ENCODE measurements around the gene MDFI.

GRCh38 chr6:41671376-41671775 lies 33.1 kb downstream of the MDFI start:
- TF ChIP-seq, protein P1, sequence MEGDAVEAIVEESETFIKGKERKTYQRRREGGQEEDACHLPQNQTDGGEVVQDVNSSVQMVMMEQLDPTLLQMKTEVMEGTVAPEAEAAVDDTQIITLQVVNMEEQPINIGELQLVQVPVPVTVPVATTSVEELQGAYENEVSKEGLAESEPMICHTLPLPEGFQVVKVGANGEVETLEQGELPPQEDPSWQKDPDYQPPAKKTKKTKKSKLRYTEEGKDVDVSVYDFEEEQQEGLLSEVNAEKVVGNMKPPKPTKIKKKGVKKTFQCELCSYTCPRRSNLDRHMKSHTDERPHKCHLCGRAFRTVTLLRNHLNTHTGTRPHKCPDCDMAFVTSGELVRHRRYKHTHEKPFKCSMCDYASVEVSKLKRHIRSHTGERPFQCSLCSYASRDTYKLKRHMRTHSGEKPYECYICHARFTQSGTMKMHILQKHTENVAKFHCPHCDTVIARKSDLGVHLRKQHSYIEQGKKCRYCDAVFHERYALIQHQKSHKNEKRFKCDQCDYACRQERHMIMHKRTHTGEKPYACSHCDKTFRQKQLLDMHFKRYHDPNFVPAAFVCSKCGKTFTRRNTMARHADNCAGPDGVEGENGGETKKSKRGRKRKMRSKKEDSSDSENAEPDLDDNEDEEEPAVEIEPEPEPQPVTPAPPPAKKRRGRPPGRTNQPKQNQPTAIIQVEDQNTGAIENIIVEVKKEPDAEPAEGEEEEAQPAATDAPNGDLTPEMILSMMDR (IDR thresholded peaks at IDR 0.05) = no peak
- no peak for TF ChIP-seq POLR2A (IDR thresholded peaks at IDR 0.05; ENCODE audit: low read depth)
- no peak for TF ChIP-seq EP300 (IDR thresholded peaks at IDR 0.05)

Measured in esophagus muscularis mucosa (tissue), 4 donors.